ENCODE measurements around the gene FHIT.

Gene FHIT

DNA sequence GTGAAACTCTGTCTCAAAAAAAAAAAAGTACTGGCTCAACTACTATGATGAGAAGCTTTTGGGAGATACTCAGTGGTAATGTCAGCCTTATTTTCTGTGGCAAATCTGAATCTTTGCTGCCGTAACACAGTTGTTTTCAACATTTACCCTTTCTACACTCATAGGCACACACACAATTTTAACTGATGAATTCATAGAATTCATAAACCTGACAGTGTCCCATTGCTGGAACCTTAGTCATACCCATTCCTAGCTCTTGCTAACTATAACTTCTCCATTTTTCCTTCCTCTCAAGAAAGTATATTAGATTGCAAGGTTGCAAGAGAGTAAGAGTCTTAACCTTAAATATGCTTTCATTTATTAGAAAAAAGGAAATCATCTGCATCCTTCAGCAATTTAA lies 496.6 kb downstream of the FHIT start:
- DNase-seq, result no peak

DNA sequence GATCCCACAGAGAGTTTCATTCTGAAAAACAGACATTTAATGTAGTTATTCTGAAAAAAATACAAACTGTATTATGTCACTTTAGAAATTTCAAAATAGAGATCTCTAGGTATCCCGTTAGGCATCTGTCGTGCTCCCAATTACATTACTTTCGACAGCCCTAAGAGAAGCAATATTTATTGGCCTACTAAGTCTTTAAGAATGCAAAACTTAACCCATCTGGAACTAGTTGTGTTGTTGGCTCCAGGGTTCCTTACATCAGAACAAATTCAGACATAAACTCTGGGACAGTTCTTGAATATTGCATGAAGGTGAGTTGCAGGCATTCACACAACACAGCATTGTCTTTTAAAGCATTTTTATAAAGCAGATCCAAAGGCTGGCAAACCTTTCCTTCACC lies 498.4 kb downstream of the FHIT start:
- DNase-seq, result no peak

DNA sequence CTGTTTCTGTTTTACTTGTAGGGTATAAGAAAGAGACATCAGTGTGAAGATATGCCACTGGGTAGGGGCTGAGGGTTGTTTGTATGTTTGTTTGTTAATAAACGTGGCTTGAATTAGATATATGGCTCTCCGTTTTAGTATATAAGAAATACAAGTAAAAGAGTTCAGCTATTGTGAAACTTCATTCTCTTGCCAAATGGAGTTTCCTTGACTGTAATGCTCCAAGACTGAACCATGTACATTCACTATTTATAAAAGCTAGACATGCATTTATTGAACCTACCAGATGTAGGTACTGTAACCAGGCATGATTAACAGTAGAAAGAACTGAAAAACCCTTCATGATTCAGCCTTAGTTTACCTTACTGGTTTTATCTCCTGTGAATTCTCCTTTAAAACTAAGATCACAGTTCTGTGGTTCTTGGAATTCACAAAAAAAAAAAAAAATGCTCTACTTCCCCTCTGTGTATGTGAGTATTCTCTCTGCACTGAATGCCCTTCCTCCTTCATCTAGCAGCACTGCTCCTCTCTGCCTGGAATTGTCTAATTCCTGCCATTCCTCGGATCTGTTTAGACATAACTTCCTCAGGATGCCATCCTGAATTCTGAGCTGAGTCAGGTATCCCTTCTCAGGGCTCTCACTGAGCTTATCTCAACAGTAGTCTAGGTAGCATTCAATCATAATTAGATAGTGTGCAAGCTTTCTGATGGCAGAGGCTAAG lies 504.4 kb downstream of the FHIT start:
- DNase-seq, result no peak

DNA sequence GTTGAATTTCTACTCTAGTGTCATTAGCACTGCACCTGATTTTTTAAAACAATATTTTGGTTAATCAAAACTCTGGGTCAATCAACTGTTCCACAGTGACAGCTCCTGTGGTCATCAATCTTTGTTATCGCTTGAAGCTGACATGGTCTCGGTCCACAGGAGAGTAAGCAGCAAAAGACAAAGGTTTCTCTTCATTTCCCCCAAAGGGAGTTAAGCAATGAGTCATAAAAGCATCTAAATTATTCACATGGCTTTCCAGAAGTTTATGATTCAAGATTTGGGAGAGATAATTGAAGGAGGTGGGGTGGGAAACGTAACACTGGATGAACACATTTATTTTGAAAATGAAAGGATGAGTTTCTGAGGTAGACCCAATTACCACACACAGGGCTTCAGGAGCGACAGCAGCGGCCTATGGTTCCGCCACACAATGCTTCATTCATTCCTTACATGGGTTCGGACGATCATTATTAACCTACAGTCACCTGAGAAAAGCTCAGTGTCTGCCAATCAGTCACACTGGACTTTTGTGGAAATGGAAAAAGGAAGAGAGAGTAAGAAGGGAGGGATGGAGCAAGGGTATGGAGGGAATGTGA lies 505.1 kb downstream of the FHIT start:
- DNase-seq, result no peak

DNA sequence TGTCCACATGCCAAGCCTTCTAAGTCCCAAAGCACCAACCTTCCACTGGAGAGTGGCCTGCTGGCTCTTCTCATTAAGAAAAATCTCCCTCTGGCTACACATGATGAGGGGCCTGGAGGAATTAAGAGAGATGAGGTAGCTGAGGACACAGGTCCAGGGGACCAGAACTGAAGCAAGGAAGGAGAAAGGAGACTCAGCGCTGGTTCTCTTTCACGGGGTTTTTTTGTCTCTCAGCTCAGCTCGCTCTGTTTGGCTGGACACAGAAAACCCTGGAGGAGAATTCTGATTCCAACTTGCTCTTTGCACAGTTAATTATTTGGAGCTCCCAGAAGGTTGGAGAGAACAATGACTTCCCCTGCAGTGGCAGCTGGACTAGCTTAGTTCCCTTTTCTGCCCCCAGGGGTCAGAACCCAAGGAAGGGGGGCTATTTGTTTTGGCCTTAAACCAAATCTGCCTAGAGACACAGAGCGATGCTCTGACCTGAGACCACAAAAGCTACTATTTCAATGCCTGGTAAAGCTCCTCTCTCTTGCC lies 507.6 kb downstream of the FHIT start:
- DNase-seq, result no peak

DNA sequence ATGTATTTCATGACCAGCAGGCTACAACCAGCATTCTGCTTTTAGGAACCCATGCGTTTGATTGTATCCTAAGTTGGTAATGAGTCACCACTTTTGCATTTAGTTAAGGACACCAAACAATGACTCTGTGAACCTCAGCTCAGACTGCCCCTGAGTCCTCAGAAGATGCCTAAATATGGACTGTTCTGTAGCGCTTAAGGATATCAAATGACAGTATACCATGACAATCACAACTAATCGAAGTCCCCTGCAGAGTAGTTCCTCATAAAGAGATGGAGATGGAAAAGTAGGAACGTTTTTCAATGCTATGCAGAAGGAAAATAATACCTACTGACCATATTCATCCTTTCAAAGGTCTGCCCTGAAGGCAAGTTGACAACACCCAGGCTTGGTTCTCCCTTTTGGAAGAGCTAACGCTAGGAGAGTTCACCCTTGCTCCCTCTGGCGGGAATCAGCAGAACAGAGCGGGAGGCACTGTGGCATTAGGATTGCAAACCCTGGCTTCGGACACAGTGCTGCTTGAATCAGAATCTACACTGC lies 508.6 kb downstream of the FHIT start:
- no peak for DNase-seq

DNA sequence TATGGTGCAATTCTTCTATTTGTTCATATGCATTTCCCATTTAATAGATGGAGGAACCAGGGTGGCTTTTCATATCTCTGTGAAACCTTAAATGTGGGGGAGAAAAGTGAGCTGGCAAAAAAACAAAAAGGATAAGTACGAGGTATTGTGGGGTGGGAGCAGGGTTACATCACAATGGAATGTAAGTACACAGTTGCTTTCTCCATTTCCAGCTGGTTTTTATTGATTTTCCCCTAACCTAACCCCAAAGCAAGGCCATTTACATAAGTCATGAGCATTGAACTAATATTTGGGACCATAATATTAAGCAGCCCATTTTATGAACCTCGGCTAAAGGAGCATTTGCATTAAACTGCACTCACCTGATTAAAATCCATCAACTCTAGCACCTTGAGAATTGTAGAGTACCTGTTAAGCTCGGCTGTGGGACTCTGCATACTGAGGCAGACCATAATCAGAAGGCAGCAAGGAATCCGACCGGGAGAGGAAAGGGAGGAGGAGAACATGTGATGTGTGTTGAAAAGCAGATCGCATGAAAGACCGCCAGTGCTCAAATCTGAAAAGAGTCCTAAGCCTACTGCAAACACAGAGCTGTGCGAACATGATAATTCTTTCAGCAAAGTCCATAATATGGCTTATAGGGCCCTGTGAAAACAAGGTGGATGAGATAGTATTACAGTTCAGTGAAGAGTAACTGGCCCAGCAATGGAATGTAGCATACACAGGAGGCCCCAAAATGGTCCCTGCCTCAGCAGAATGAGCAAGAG lies 513.4 kb downstream of the FHIT start:
- DNase-seq, result no peak

DNA sequence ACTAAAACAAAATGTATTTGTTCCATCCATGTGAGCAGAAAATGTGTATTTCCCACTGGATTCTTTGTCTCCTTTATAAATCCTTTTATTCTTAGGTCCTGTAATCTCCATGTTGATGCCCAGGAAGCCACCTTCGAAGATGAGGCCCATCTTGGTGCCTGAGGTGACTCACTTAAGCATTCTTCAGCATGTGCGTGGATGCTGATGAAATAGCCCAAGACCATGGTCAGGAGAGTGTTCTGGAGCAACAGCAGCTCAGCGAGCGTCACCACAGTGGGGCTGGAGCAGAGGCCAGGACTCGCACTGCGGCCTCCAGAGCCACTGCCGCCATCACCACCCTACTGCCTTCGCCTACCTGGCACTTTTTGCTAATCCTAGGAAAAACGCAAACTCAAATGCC lies 520.9 kb downstream of the FHIT start:
- DNase-seq, result no peak

DNA sequence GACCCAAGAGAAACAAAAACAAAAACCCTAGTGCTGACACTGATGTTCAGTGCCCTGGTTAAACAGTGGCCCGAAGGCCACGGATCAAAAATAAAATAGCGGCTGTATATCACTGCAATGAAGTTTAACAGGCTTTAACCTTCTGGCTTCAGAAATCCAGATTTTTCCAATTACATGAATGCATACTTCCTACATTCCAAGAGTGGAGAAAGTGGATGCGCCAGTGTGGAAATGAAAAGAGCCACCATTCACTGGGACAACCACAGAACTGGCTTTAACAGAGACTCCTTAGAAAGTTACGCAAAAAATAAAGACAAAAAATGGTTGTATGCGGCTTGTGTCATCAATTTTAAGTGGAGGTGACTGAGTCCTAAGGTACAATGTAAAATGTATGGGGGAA lies 522.2 kb downstream of the FHIT start:
- DNase-seq, result no peak

DNA sequence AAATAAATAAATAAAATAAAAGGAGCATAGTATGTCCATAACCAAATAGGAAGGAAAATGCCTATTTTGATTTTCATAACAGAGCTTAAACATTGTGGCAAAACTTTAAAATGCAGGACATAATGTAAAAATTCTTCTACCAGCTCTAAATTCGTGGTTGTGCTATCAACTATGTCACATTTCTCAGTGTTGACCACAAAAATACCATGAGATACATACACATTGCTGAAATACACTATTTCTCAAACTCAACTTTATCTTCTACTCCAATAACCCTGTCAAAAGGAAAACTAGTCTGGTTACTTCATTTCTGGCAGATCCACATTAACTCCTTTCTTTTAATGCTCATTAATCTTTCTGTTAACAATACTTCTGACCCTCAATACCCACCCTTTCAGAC lies 523.2 kb downstream of the FHIT start:
- DNase-seq, result no peak

DNA sequence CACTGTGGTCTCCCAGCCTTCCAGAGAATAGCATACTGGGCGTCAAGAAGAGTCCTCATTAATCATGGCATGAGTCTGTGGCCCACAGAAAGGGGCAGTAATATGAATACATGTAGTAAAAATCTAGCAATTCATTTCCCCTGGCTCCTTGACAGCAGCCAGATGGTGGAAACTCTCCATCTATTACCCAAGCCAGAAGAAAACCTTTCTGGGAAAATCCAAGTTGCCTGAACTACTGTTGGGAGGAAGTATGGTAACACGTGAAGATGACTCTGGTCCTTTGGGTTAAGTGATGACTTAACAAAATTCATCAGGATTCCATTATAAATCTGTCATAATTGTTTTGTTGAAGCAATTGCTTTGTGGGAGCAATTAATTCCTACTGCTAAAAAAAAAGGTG lies 530.5 kb downstream of the FHIT start:
- no peak for DNase-seq

DNA sequence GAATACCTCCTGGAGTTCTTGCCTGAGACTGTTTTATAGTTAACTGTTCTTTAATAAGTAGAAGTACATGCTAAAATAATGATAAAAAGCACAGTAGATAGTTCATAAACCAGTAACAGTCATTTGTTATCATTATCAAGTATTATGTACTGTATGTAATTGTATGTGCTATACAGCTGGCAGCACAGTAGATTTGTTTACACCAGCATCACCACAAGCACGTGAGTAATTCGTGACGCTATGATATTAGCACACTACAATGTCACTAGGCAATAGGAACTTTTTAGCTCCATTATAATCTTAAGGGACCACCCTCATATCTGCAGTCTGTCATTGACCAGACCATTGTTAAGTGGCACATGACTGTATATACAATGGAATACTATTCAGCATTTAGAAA lies 534.7 kb downstream of the FHIT start:
- DNase-seq, result no peak

DNA sequence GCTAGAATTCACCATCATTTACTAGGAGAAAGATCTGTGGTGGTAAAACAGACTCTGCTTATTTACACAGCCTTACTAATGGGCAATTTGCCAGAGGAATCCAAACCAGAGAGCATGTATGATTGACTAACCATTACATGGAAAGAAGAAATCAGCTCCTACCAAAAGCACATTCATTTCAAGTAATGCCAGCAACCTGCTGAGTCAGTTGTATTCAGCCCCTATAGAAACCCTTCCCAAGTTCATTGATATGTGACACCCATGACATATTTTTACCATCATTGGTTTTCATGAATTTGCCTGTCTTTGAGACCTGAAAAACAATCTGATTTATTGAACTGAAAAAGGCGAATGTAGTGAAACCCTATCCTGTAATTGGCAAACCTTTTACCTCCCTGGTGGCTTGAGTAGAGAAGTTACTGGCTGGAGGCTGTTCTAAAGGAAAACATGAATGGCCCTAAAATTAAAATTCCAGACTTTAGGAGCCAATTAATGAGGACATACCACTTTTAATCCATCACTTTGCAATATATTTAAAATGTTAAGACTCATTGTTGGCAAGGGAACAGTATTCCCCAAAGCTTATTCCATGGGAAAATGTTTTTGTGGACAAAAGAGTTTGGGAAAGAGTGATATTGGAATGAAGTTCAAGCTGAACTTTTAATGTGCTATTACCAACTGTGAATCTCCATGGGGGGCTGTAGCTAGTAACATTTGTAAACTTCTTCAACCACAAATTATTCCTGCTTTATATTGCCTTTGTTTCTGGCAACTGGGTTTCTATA lies 542.9 kb downstream of the FHIT start:
- no peak for DNase-seq

DNA sequence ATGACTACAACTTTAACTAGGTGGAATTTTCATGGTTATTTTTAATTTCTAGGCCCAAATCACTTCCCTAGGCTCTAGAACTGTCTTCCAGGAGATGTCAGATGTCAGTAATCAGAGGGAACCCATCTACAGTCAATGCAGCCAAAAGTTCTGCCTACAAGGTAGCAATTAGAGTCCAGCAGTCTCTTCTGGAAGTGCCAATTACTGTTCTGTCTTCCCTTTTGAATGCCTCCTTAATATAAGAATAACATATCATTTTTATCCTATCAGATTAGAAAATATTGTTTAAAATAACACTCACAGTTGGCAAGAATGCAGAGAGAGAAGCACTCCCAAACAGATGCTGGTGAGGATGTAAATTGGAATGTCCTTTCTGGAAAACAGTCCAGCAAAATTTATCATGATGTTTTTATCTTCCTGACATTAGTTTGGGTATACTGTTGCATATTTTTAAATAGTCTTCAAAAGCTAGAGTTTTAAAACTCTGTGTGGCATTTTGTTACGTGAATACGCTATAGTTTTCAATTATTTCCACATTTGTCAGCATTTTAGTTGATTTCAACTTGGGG lies 543.7 kb downstream of the FHIT start:
- no peak for DNase-seq

DNA sequence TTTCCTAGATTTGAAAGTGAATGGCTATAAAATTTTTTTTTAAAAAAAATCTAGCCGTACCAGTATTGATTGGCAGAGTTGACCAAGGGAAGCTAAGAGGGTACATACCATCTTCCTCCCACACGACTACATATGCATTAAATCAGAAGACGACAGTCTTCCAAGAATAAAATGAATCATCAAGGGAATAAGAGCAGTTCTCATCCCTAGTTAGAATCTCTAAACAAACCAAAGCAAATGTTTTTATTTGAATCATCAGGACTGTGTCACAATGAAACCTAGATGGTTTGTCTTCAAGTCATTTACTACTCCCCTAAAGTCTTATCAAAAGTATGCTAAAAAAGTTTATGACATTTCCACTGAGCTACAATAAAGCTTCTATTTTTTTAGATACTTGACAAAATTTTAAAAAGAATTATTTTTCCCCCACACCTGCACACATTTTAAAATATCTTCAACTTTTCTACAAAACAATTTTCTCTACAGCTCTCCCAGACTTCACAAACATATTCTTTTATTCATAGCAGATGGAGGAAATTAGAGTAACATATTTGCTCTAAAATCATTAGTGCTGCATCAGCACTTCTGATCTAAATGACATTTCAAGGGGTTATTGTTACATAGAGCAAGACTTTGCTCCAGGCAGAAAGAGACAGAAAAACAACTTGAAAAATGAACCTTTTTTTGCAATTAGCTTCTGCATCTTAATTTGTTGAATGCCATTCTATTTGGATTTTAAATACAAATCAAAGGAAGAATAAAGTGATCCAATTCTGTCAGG lies 547.1 kb downstream of the FHIT start:
- no peak for DNase-seq

DNA sequence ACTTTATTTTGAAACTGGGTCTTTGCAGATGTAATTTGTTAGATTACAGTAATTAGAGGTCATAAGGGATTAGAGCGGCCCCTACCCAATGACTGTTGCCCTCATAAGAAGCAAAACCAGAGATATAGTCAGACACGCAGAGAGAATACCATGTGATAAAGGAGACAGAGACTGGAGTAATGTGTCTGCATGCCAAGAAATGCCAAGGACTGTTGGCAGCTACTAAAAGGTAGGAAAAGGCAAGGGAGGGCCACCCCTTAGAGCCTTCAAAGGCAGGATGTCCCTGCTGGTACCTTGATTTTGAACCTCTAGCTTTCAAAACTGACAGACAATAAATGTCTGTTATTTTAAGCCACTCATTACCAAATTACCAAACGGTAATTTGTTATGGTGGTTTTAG lies 548.2 kb downstream of the FHIT start:
- no peak for DNase-seq

DNA sequence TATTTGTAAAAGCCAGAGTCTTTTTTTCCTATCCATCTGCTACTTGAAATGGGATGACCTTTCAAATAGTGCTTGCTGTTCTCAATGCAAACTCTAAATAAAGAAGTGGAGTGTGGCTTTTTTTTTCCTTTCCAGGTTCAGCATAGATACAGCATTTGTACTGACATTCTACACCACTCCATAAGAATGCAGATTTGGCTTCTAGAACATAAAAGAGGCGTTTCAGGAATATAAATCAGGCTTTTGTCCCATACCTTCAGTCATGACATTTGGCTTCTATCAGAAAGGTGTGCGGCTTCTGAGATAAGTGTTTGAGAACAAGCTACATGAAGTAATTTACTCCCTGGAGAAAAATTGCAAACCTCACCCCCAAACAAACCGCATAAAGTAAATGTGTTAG lies 553.1 kb downstream of the FHIT start:
- DNase-seq, result no peak

DNA sequence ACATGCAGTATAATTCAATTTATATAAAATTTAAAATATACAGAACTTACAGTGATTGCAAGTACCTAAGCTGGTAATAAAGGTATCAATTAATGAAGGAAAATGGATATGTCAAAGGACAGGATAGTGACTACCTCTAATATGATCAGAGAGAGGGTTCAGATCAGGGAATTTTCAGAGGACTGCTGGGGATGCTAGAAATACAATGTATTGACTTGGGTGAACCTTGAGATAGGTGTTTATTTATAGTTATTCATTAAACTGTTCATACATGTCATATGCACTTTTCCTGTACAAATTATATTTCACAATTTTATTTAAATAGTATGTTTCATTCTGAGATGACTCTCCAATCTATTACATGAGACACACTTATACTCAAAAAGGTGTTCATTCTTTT lies 554.1 kb downstream of the FHIT start:
- DNase-seq, result no peak

DNA sequence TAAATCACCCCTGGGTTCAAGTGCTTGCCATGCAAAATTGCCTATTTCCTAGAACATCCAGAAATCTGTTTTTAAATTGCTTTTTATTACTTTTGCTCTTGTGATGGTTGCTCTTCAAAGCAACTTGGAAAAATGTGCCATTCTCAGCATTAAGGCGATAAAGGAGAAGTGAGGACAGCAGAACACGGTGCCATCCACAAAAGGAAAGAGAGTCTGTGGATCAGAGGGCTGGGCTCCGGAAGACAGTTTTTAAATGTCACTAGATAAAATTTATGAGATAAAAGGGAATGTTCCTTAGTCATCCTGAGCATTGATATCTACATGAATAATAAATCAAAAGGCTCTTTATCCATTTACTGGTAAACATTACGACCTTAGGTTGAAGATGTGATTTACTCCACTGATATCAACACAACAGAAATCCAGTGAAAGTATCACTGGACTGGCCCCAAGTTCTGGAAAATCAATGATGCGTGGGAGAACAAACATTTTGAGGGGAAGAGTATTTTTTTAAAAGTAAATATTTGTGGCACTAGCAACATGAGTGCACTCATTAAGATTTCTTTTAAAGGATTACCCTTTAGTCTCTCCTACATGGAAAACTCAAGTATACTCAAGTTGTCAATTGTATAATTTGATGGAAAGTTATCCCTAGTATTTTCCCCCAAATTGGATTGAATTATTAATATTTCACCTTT lies 554.7 kb downstream of the FHIT start:
- no peak for DNase-seq

DNA sequence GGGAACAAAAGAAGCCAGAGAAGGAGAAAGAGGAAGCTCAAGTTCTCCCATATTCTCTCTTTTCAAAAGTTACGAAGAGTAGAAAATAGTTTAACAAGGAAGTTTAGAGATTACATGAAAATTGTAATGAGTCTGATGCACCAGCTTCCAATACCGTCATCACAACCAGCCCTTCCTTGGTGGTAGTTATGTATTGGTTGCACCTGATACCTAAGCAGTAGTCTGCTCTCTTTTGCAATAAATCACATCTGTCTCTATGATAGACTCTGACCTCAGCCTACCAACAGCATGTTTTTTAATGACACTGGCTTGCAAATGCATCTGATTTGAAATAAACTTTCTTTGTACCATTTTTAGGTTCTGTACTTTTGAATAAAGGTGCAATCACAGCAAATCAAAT lies 575.8 kb downstream of the FHIT start:
- DNase-seq, result no peak

DNA sequence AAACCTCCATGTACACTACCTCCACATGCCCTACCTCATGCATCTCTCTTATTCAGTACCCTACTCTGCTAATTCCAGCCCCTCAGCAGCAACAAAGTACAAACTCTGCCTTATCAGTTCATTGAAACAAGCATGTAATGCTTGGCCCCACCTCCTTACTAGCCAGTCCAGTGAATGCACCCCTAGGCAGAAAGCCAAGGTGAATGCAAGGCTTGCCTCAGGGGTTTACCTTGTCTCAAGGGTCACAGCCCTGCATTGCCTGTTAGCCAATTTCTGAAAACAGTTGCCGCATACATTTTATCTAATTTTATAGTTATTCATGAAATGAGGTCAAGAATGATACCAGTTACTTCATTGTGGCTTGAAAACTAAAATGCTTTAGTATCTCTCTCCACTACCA lies 576.4 kb downstream of the FHIT start:
- no peak for DNase-seq
